ENCODE results near the gene ALOX15.
"Not testable (repeated sequence)": the region's sequence is repeated elsewhere in the genome, so short reads cannot be mapped to it uniquely, and the experiment has no call there.

The ALOX15 gene

DNA sequence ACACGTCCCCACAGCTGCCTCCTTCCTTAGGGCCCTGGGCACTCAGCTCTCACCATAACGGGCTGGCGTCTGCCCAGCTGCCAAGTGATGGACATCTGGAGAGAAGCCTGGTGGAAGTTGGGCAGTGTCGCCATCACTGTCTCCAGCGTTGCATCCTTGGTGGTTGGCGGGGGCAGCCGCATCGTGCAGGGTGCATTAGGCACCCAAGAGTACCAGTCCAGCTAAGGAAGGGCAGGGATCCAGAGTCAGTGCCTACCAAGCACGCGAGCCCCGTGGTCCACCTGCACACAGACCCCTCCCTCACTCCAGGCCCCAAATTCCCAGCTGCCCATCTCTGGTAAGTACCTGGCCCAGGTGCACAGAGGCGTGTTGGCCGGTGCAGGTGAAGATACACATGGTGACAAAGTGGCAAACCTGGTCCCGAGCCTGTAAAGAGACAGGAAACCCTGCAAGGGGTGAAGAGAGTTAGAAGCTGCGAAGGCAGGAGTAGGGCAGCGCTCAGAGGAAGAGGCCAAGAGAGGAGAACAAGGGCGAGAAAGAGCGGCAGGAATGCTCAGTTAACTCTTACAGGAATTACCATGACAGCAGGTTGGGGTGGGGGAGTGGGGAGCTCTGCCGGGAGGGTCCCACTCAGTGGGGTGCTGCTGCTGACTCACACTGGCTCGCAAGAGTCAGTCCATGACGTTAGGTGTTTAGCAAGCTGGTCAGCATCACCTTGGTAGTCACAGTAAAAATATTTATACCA is 9.5 kb downstream of the ALOX15 start:
- Histone ChIP-seq H3K4me3 (no peak overlapping the region), H3K27ac (no peak overlapping the region), H3K9me3 (ENCODE audit: low read depth, low read length) (no peaks in the 10 kb centered on the region), H3K9ac (ENCODE audit: insufficient read length) (no peak overlapping the region), H3K36me3 (ENCODE audit: insufficient read depth, low read length) (no peaks in the 10 kb centered on the region)
- no peak for DNase-seq (ENCODE audit: low read depth, low spot score)
- TF ChIP-seq POLR2AphosphoS5 (IDR thresholded peaks at IDR 0.05; ENCODE audit: borderline replicate concordance, low read depth, low read length) (no peak), FOXP2 (optimal IDR thresholded peaks at IDR 0.05; ENCODE audit: control extremely low read depth, extremely low read length, insufficient read depth) (no peak), EZH2 (IDR thresholded peaks at IDR 0.05) (no peak)

DNA sequence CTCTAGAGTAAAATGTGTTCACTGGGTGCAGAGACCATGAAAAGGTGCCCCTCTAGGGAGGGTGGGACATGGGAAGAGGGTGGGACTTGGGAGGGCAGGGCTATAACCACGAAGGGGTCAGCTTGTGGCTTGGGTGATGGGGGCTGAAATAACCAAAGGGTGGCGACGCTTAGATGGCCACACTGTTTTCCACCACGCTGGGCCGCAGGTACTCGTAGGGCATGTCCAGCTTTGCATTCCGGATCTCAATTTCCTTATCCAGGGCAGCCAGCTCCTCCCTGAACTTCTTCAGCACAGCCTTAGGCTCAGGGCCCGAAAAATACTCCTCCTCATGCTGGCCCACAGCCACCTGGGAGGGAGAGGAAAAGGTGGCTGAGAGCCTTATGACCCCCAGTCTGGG is 10.0 kb downstream of the ALOX15 start:
- no peak for DNase-seq (ENCODE audit: low read depth, low spot score)
- no peak overlapping the region for H3K9ac ChIP-seq (ENCODE audit: insufficient read length)
- no peaks in the 10 kb centered on the region for H3K36me3 ChIP-seq (ENCODE audit: insufficient read depth, low read length)
- TF ChIP-seq FOXP2 (optimal IDR thresholded peaks at IDR 0.05; ENCODE audit: control extremely low read depth, extremely low read length, insufficient read depth) (no peak), POLR2AphosphoS5 (IDR thresholded peaks at IDR 0.05; ENCODE audit: borderline replicate concordance, low read depth, low read length) (no peak), EZH2 (IDR thresholded peaks at IDR 0.05) (no peak)
- H3K9me3 ChIP-seq (ENCODE audit: low read depth, low read length) = no peaks in the 10 kb centered on the region
- H3K4me3 ChIP-seq = no peak overlapping the region
- H3K27ac ChIP-seq = no peak overlapping the region

GRCh38 chr17:4626734-4627256 is 14.7 kb downstream of the ALOX15 start:
- Histone ChIP-seq H3K27ac (no peak overlapping the region), H3K9ac (ENCODE audit: insufficient read length) (no peak overlapping the region), H3K4me3 (no peak overlapping the region), H3K36me3 (ENCODE audit: insufficient read depth, low read length) (no peaks in the 10 kb centered on the region), H3K9me3 (ENCODE audit: low read depth, low read length) (no peaks in the 10 kb centered on the region)
- no peak for DNase-seq (ENCODE audit: low read depth, low spot score)
- TF ChIP-seq POLR2AphosphoS5 (IDR thresholded peaks at IDR 0.05; ENCODE audit: borderline replicate concordance, low read depth, low read length) (no peak), FOXP2 (optimal IDR thresholded peaks at IDR 0.05; ENCODE audit: control extremely low read depth, extremely low read length, insufficient read depth) (no peak), EZH2 (IDR thresholded peaks at IDR 0.05) (no peak)

GRCh38 chr17:4625181-4625617 is 16.3 kb downstream of the ALOX15 start:
- no peak for DNase-seq (ENCODE audit: low read depth, low spot score)
- no peak overlapping the region for H3K27ac ChIP-seq
- H3K4me3 ChIP-seq = no peak overlapping the region
- TF ChIP-seq POLR2AphosphoS5 (IDR thresholded peaks at IDR 0.05; ENCODE audit: borderline replicate concordance, low read depth, low read length) (no peak), FOXP2 (optimal IDR thresholded peaks at IDR 0.05; ENCODE audit: control extremely low read depth, extremely low read length, insufficient read depth) (no peak), EZH2 (IDR thresholded peaks at IDR 0.05) (no peak)
- H3K36me3 ChIP-seq (ENCODE audit: insufficient read depth, low read length) = no peaks in the 10 kb centered on the region
- H3K9ac ChIP-seq (ENCODE audit: insufficient read length) = no peak overlapping the region
- no peaks in the 10 kb centered on the region for H3K9me3 ChIP-seq (ENCODE audit: low read depth, low read length)

- H3K9ac ChIP-seq (ENCODE audit: insufficient read length); H3K27ac ChIP-seq; H3K36me3 ChIP-seq (ENCODE audit: insufficient read depth, low read length); H3K4me3 ChIP-seq; H3K9me3 ChIP-seq (ENCODE audit: low read depth, low read length); DNase-seq (ENCODE audit: low read depth, low spot score): not testable (repeated sequence)
These were observed 17.0 kb downstream of the ALOX15 start for GRCh38 chr17:4624451-4624911.

GRCh38 chr17:4623249-4623648 is 18.2 kb downstream of the ALOX15 start:
- TF ChIP-seq POLR2AphosphoS5 (IDR thresholded peaks at IDR 0.05; ENCODE audit: borderline replicate concordance, low read depth, low read length) (no peak), EZH2 (IDR thresholded peaks at IDR 0.05) (no peak), FOXP2 (optimal IDR thresholded peaks at IDR 0.05; ENCODE audit: control extremely low read depth, extremely low read length, insufficient read depth) (no peak)
- no peaks in the 10 kb centered on the region for H3K9me3 ChIP-seq (ENCODE audit: low read depth, low read length)

GRCh38 chr17:4622375-4622774 is 19.1 kb downstream of the ALOX15 start:
- no peak for DNase-seq (ENCODE audit: low read depth, low spot score)
- Histone ChIP-seq H3K4me3 (no peak overlapping the region), H3K9me3 (ENCODE audit: low read depth, low read length) (no peaks in the 10 kb centered on the region), H3K36me3 (ENCODE audit: insufficient read depth, low read length) (no peaks in the 10 kb centered on the region), H3K9ac (ENCODE audit: insufficient read length) (no peak overlapping the region), H3K27ac (no peak overlapping the region)
- TF ChIP-seq POLR2AphosphoS5 (IDR thresholded peaks at IDR 0.05; ENCODE audit: borderline replicate concordance, low read depth, low read length) (no peak), FOXP2 (optimal IDR thresholded peaks at IDR 0.05; ENCODE audit: control extremely low read depth, extremely low read length, insufficient read depth) (no peak), EZH2 (IDR thresholded peaks at IDR 0.05) (no peak)

More at GRCh38 chr17:4623249-4623648, 18.2 kb downstream of the ALOX15 start:
- H3K36me3 ChIP-seq (ENCODE audit: insufficient read depth, low read length) = no peaks in the 10 kb centered on the region
- H3K9ac ChIP-seq (ENCODE audit: insufficient read length) = no peak overlapping the region
- DNase-seq (ENCODE audit: low read depth, low spot score) = no peak
- no peak overlapping the region for H3K4me3 ChIP-seq
- no peak overlapping the region for H3K27ac ChIP-seq

- no peak overlapping the region for H3K27ac ChIP-seq
- no peaks in the 10 kb centered on the region for H3K9me3 ChIP-seq (ENCODE audit: low read depth, low read length)
- H3K9ac ChIP-seq (ENCODE audit: insufficient read length) = no peak overlapping the region
- no peak for TF ChIP-seq EZH2 (IDR thresholded peaks at IDR 0.05)
- TF ChIP-seq POLR2AphosphoS5 (IDR thresholded peaks at IDR 0.05; ENCODE audit: borderline replicate concordance, low read depth, low read length) = no peak
- no peak for TF ChIP-seq FOXP2 (optimal IDR thresholded peaks at IDR 0.05; ENCODE audit: control extremely low read depth, extremely low read length, insufficient read depth)
- no peak for DNase-seq (ENCODE audit: low read depth, low spot score)
- no peaks in the 10 kb centered on the region for H3K36me3 ChIP-seq (ENCODE audit: insufficient read depth, low read length)
- no peak overlapping the region for H3K4me3 ChIP-seq
These were observed 20.9 kb downstream of the ALOX15 start for GRCh38 chr17:4620531-4621101.

Data from SK-N-MC (cell line).